ENCODE measurements around the gene SPOCK3. TPM values are rescaled to one million over a fixed set of nuclear protein-coding genes. Genes with fewer than 3 reads are reported as not detected.
"Not testable (repeated sequence)": the region's sequence is repeated elsewhere in the genome, so short reads cannot be mapped to it uniquely, and the experiment has no call there.

The SPOCK3 gene
- total RNA-seq, 1 experiment from 2014 or later, result not detected

DNA sequence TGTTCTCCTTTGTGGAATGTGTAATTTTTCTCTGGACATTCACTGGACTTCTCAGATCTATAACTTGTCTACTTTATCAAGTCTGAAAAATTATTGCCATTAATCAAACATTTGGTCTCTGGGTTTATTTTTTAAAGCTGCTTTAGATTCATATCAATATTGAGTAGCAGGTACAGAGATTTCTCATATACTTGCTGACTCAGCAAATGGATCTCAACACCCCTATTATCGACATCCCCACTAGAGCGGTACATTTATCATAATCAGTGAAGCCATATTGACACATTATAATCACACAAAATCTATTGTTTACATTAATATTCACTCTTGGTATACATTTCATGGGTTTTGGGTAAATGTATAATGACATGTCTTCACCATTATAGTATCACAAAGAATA lies 268.7 kb downstream of the SPOCK3 start:
- no peak for DNase-seq (ENCODE audit: low spot score)

GRCh38 chr4:166957451-166957850 lies 276.8 kb downstream of the SPOCK3 start:
- no peak for DNase-seq (ENCODE audit: low spot score)

GRCh38 chr4:166956484-166956883 lies 277.8 kb downstream of the SPOCK3 start:
- no peak for DNase-seq (ENCODE audit: low spot score)

DNA sequence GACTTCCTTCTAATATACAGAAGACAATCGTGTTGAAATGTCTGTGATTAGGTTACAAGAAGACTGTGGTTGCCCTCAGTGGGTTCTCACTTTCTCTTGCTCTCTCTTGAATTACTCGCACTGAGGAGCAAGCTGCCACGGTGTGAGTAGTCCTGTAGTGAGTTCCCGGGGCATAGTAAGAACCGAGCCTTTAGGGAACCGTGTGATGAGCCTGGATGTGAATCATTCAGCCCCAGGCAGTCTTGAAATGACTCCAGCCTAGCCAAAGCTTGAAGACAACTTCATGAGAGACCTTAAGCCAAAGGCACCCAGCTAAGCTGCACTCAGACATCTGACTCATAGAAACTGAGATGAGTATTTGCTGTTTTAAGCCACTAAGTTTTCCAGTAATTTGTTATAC lies 292.7 kb downstream of the SPOCK3 start:
- no peak for DNase-seq (ENCODE audit: low spot score)

GRCh38 chr4:166930464-166930863 lies 303.8 kb downstream of the SPOCK3 start:
- no peak for DNase-seq (ENCODE audit: low spot score)

GRCh38 chr4:166924424-166924823 lies 309.9 kb downstream of the SPOCK3 start:
- no peak for DNase-seq (ENCODE audit: low spot score)

DNA sequence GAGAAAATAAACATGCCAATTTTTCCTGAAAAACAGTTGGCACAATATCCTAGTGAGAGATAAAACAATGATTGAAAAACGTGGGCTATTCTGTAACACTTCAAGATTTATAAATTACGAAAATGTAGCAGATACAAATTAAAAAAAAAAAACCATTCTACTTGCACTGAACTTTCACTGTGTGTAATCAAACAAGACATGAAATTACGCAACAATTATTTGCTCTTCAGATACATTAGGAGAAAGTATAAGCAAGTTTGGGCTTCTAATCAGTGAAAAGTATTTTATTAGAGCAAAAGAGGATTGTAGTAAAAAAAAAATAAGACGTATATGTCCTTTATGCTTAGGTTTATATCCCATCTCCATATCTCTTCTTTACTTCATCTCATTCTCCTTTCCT lies 320.4 kb downstream of the SPOCK3 start:
- no peak for DNase-seq (ENCODE audit: low spot score)

- no peak for DNase-seq (ENCODE audit: low spot score)
Measured at GRCh38 chr4:166903408-166903807, 330.9 kb downstream of the SPOCK3 start.

DNA sequence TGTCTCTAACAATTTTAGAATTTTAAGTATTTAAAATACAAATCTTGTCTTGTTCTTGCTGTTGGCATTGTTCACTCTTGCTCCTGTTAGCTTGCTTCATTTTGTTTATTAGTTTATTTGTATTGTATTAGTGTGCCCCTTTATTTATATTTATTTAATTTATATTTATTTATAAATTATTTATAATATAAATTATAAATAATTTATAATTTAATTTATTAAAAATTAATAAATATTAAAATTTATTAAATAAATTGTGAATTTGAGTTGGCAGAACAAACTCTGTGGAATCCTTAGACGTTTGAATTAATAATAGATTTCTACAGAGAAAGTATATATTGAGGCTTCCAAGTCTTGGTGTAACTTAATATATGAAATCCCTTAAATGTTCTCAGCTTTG lies 331.4 kb downstream of the SPOCK3 start:
- no peak for DNase-seq (ENCODE audit: low spot score)

- no peak for DNase-seq (ENCODE audit: low spot score)
Measured at GRCh38 chr4:166896254-166896653, 338.0 kb downstream of the SPOCK3 start.

GRCh38 chr4:166895771-166896170 lies 338.5 kb downstream of the SPOCK3 start:
- no peak for DNase-seq (ENCODE audit: low spot score)

DNA sequence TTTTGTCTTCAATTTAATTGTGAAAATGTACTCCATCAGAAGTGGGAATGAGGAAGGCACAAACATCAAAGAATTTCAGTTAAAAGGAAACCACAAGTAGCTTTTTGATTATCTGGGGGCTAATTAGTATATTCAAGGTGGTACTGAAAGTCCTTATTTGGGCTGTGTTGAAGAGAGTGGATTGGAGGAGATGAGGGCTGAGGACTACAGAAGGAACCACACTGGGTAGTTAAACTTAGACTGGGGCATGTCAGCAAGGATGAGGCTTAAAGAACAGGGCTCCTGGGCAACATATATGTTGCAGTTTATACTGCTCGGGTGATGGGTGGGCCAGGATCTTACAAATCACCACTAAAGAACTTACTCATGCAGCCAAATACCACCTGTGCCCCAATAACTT lies 346.8 kb downstream of the SPOCK3 start:
- DNase-seq (ENCODE audit: low spot score), result no peak

DNA sequence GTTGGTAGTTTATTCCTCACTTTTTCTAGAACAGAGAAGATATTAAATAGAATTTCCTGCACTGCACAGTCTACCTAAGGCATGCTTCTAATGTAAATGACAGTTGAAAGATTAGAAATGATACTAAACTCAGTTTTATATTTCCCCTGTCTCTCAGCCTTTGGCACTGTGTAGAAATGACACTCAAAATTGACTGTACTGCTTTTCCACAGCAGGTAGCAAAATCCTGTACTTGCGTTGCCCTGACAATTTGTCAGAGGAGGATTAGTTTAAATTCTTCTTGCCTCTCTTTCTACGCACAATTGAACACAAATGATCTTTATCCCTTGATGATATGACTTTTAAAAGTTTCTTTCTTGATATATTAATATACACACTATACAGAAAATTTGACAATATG lies 347.6 kb downstream of the SPOCK3 start:
- DNase-seq (ENCODE audit: low spot score), result no peak

- no peak for DNase-seq (ENCODE audit: low spot score)
Measured at GRCh38 chr4:166882221-166882620, 352.1 kb downstream of the SPOCK3 start.

DNA sequence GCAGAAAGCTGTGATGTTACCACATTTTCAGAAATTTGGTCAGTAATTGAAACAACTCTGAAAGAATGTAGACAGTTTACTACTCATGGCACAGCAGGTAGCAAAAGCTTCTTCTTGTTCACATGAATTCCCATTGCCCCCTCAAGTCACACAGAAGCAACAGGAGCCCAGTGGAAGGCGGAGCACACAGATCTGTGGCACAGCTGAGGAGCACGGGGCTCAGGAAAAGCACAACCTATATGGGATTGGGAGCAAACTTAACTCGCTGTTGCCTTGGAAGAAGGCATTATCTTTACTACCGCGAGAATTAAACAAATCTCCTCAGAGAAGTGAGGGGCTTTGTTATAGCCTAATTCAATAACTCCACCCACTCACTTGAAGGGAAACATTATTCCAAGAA lies 358.5 kb downstream of the SPOCK3 start:
- DNase-seq (ENCODE audit: low spot score), result no peak

GRCh38 chr4:166862032-166862431 lies 372.3 kb downstream of the SPOCK3 start:
- no peak for DNase-seq (ENCODE audit: low spot score)

DNA sequence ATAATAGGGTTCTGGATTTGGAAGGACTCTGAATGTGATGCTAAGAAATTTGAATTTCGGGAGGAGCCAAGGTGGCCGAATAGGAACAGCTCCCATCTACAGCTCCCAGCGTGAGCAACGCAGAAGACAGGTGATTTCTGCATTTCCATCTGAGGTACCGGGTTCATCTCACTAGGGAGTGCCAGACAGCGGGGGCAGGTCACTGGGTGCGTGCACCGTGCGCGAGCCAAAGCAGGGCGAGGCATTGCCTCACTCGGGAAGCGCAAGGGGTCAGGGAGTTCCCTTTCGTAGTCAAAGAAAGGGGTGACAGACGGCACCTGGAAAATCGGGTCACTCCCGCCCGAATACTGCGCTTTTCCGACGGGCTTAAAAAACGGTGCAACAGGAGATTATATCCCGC lies 383.9 kb downstream of the SPOCK3 start:
- not testable (repeated sequence) for DNase-seq (ENCODE audit: low spot score)

DNA sequence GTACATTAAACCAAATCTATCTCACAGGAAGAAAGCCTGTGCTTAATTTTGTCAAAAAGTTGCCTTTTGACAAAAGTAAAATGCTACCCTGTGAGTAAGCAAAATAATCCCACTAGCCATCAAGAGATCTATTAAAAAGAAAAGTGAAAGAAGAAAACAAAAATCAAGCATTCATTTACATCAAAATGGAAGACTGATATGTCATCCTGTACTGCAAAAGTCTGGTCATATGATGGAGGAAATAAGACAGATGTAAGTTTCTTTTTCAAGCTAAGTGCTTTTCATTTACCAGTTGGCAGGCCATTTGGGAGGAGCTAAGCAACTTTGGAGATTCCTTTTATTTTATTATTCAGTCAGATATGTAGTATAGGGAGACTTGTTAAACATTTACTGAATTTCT lies 387.4 kb downstream of the SPOCK3 start:
- no peak for DNase-seq (ENCODE audit: low spot score)

GRCh38 chr4:166842795-166843261 lies 391.5 kb downstream of the SPOCK3 start:
- DNase-seq (ENCODE audit: low spot score), result no peak

- DNase-seq (ENCODE audit: low spot score), result peak; percentile 3
Measured at GRCh38 chr4:166839615-166840251, 394.6 kb downstream of the SPOCK3 start.

DNA sequence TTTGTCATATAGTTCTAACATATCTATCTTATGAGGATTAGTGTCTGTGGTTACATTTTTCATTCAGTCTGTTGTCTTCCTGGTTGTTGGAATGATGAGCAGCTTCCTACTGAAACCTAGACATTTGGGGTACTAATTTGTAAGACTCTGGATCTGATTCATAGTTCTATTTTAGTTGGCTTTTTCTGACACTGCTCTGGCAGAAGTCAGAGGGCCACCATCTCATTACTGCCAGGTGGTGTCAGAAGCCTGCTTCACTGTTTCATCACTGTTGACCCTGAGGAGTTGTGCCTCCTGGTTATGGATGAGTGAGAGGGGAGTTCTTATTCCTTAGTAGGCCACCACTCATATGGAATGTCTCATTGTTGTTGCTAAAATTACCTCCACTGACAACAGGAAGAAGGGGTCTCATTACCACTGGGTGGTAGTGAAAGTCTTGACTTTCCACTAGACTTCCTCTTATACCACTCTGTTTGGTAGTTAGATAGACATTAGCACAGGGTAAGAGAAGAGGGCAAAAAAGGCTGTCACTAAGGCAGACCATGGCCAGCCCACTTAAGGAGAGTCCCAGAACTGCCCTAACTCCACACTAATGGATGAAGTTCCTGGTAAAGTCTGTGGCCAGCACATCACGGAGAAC lies 395.2 kb downstream of the SPOCK3 start:
- no peak for DNase-seq (ENCODE audit: low spot score)

DNA sequence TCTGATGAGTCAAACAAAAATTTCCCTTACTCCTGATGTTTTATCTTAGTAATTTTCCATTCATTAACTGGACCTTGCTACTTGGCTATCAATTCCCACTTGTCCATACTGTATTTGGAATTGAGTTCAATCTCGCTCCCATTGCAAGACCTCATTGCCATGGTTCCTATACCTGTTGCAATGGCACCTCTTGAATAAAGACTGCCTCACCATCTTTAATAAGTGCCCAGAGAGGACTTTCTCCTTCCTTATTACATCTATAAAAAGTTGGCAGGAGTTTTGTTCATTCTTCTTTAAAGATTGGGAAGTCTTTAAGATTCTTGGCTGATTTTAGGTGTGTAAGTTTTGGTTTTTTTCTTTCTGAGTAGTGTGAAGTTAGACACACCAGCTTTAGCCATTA lies 397.4 kb downstream of the SPOCK3 start:
- no peak for DNase-seq (ENCODE audit: low spot score)

DNA sequence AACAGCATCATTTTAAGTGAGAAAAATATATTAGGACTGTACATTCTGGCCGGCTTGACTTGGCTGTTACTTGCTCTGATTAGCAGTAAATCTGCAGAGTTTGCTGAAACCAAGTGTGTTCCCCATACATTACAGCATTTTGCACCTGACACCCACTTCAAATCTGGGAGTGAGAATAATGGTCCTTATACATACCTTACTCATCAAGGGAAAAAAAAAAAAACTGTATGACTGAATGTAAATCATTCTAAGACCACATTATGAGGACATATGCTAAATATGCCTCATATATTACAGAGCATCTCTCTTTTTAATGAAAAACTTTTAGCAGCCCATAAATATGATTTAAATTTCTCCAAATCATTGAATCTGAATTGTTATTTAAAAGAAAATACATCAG lies 406.7 kb downstream of the SPOCK3 start:
- no peak for DNase-seq (ENCODE audit: low spot score)

DNA sequence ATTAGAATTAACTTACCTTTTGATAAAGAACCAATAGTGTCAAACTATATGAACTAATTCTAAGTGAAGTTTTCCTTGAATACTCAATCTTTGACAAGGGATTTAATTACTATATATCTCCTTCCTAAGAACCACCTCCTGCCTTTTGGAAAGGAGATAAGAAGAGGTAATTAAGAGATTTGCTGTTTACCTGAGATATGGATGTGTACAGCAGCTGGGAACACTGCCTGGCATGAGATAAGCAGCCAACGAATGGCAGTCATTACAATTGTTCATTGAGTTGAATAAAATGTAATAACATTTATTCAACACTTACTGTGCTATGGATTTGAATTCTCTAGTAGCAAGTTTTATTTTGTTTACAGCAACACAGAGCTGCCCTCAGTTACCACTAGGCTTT lies 407.1 kb downstream of the SPOCK3 start:
- no peak for DNase-seq (ENCODE audit: low spot score)

Measured in HT-29 (cell line).